LoVo (cell line): ENCODE measurements around the gene KCNC4.
A peak's percentile ranks its signal among the peaks of the same experiment; 100 is the strongest.

Source experiments
- DNase-seq: peaks from one replicate; pipeline ENCODE4 v3.0.0-alpha.2; 2016; ENCODE audit warnings: low spot score

KCNC4 gene

GRCh38 chr1:110230381-110231199 lies 20.5 kb downstream of the KCNC4 start:
- DNase-seq, result no peak

GRCh38 chr1:110233861-110234260 lies 23.7 kb downstream of the KCNC4 start:
- no peak for DNase-seq

- no peak for DNase-seq
Measured at GRCh38 chr1:110234691-110235090, 24.6 kb downstream of the KCNC4 start.

- no peak for DNase-seq
Measured at GRCh38 chr1:110235181-110235833, 25.2 kb downstream of the KCNC4 start.

GRCh38 chr1:110235834-110236682 lies 25.9 kb downstream of the KCNC4 start:
- peak; percentile 57 for DNase-seq

- no peak for DNase-seq
Measured at GRCh38 chr1:110237386-110238152, 27.5 kb downstream of the KCNC4 start.

GRCh38 chr1:110239441-110240430 lies 29.6 kb downstream of the KCNC4 start:
- DNase-seq, result no peak

GRCh38 chr1:110240476-110241210 lies 30.5 kb downstream of the KCNC4 start:
- no peak for DNase-seq

GRCh38 chr1:110241516-110241915 lies 31.4 kb downstream of the KCNC4 start:
- no peak for DNase-seq

GRCh38 chr1:110242062-110242461 lies 31.9 kb downstream of the KCNC4 start:
- no peak for DNase-seq

- no peak for DNase-seq
Measured at GRCh38 chr1:110242731-110243130, 32.6 kb downstream of the KCNC4 start.

GRCh38 chr1:110243146-110243545 lies 33.0 kb downstream of the KCNC4 start:
- DNase-seq, result no peak

GRCh38 chr1:110243574-110243973 lies 33.5 kb downstream of the KCNC4 start:
- DNase-seq, result no peak

- DNase-seq, result no peak
Measured at GRCh38 chr1:110245876-110246620, 35.9 kb downstream of the KCNC4 start.

GRCh38 chr1:110248746-110249145 lies 38.6 kb downstream of the KCNC4 start:
- no peak for DNase-seq

- DNase-seq, result no peak
Measured at GRCh38 chr1:110249256-110249655, 39.1 kb downstream of the KCNC4 start.

- no peak for DNase-seq
Measured at GRCh38 chr1:110250008-110250407, 39.9 kb downstream of the KCNC4 start.

- DNase-seq, result no peak
Measured at GRCh38 chr1:110250749-110251148, 40.6 kb downstream of the KCNC4 start.

- DNase-seq, result no peak
Measured at GRCh38 chr1:110253213-110253612, 43.1 kb downstream of the KCNC4 start.
